Type B pancreatic cell (in vitro differentiated cells): Measurements from ENCODE around the gene RNF135. TPM values are rescaled to one million over a fixed set of nuclear protein-coding genes. Genes with fewer than 3 reads are reported as not detected.
"Not testable (repeated sequence)": the region's sequence is repeated elsewhere in the genome, so short reads cannot be mapped to it uniquely, and the experiment has no call there.

Experiments used
- DNase-seq: peaks from one replicate; pipeline ENCODE4 v3.0.0; 2021; ENCODE audit warnings: mixed read lengths; ENCODE audit not compliant: unreplicated experiment; ENCODE audit errors: extremely low spot score
- H3K27ac Mint-ChIP-seq: 2 replicates; pipeline ENCODE4 v1.8.0; 2021; ENCODE audit warnings: mild to moderate bottlenecking, mixed read lengths
- H3K27me3 Mint-ChIP-seq: 2 replicates; pipeline ENCODE4 v1.8.0; 2021; ENCODE audit warnings: mixed read lengths
- H3K36me3 Mint-ChIP-seq: 2 replicates; pipeline ENCODE4 v1.8.0; 2021; ENCODE audit warnings: mixed read lengths
- H3K4me1 Mint-ChIP-seq: one replicate; pipeline ENCODE4 v1.8.0; 2021; ENCODE audit warnings: mixed read lengths; ENCODE audit not compliant: unreplicated experiment
- H3K4me3 Mint-ChIP-seq: 2 replicates; pipeline ENCODE4 v1.8.0; 2021; ENCODE audit warnings: mild to moderate bottlenecking, mixed read lengths
- H3K9me3 Mint-ChIP-seq: 2 replicates; pipeline ENCODE4 v1.8.0; 2021; ENCODE audit warnings: mixed read lengths
- CTCF ChIP-seq: fragments of 200-600 bp; sonication (generic); conservative IDR thresholded peaks from 2 replicates; pipeline ENCODE4 v1.5.0; 2021; ENCODE audit warnings: antibody characterized with exemption, mild to moderate bottlenecking
- total RNA-seq: library from RNA; stranded (reverse); gene quantifications from 2 replicates; pipeline ENCODE4 v1.2.1, GENCODE V29; 2021; ENCODE audit warnings: low replicate concordance

The RNF135 gene
- total RNA-seq, 1 donor from 2014 or later: 8.8 TPM

GRCh38 chr17:30958187-30958586 lies 12.7 kb upstream of the RNF135 start:
- no peak overlapping the region for H3K27ac Mint-ChIP-seq
- H3K9me3 Mint-ChIP-seq: no peaks in the 10 kb centered on the region
- H3K27me3 Mint-ChIP-seq: no peaks in the 10 kb centered on the region
- no peak for DNase-seq
- H3K4me1 Mint-ChIP-seq: peaks cover 7% of the 10 kb centered on the region
- no peak for TF ChIP-seq CTCF
- no peak overlapping the region for H3K4me3 Mint-ChIP-seq
- no peaks in the 10 kb centered on the region for H3K36me3 Mint-ChIP-seq

- Mint-ChIP-seq H3K27ac (no peak overlapping the region), H3K27me3 (no peaks in the 10 kb centered on the region), H3K9me3 (no peaks in the 10 kb centered on the region), H3K36me3 (no peaks in the 10 kb centered on the region), H3K4me3 (no peak overlapping the region), H3K4me1 (peaks cover 5% of the 10 kb centered on the region)
- no peak for TF ChIP-seq CTCF
- DNase-seq: no peak
These were observed 9.3 kb upstream of the RNF135 start for GRCh38 chr17:30961209-30962188.

- H3K9me3 Mint-ChIP-seq, H3K27ac Mint-ChIP-seq, H3K4me1 Mint-ChIP-seq, H3K27me3 Mint-ChIP-seq, DNase-seq, H3K36me3 Mint-ChIP-seq, H3K4me3 Mint-ChIP-seq: not testable (repeated sequence)
These were observed 6.5 kb upstream of the RNF135 start for GRCh38 chr17:30964312-30964711.

- H3K9me3 Mint-ChIP-seq: no peaks in the 10 kb centered on the region
These were observed 6.0 kb upstream of the RNF135 start for GRCh38 chr17:30964876-30965275.

GRCh38 chr17:30965686-30966085 lies 5.2 kb upstream of the RNF135 start:
- Mint-ChIP-seq H3K4me3 (no peak overlapping the region), H3K27ac (no peak overlapping the region), H3K9me3 (no peaks in the 10 kb centered on the region), H3K4me1 (peaks cover 9% of the 10 kb centered on the region), H3K36me3 (no peaks in the 10 kb centered on the region), H3K27me3 (no peaks in the 10 kb centered on the region)
- DNase-seq: no peak
- TF ChIP-seq CTCF: no peak

More at GRCh38 chr17:30964876-30965275, 6.0 kb upstream of the RNF135 start:
- DNase-seq: no peak
- Mint-ChIP-seq H3K27ac (no peak overlapping the region), H3K4me3 (no peak overlapping the region), H3K27me3 (no peaks in the 10 kb centered on the region), H3K36me3 (no peaks in the 10 kb centered on the region), H3K4me1 (peaks cover 1% of the 10 kb centered on the region)
- no peak for TF ChIP-seq CTCF

GRCh38 chr17:30967911-30968310 lies 2.9 kb upstream of the RNF135 start:
- not testable (repeated sequence) for H3K4me3 Mint-ChIP-seq, H3K27me3 Mint-ChIP-seq, H3K27ac Mint-ChIP-seq, H3K9me3 Mint-ChIP-seq, DNase-seq
- H3K36me3 Mint-ChIP-seq: peaks cover 11% of the 10 kb centered on the region
- H3K4me1 Mint-ChIP-seq: peaks cover 19% of the 10 kb centered on the region
